Hematopoietic multipotent progenitor cell treated with erythropoietin and hydrocortisone succinate and interleukin-3 and kit ligand, for 8 days (in vitro differentiated cells): ENCODE measurements around the gene SRPK1.
"Not testable (repeated sequence)": the region's sequence is repeated elsewhere in the genome, so short reads cannot be mapped to it uniquely, and the experiment has no call there.

Experiments used
- DNase-seq: peaks from one replicate; pipeline ENCODE4 v3.0.0-alpha.2; 2015

SRPK1 gene

GRCh38 chr6:35920793-35921732 is at the start of gene SRPK1:
TSS of gene SRPK1 (minus strand) at chr6:35921098. CDS start at chr6:35921056, 42 bp downstream.
- peak; percentile 87 for DNase-seq

GRCh38 chr6:35970181-35970580 is 49.3 kb upstream of the SRPK1 start:
- DNase-seq = no peak

- DNase-seq = no peak
Observed at GRCh38 chr6:35969646-35970045, 48.7 kb upstream of the SRPK1 start.

GRCh38 chr6:35968821-35969220 is 47.9 kb upstream of the SRPK1 start:
- DNase-seq = no peak

GRCh38 chr6:35967076-35967774 is 46.3 kb upstream of the SRPK1 start:
- no peak for DNase-seq

DNA sequence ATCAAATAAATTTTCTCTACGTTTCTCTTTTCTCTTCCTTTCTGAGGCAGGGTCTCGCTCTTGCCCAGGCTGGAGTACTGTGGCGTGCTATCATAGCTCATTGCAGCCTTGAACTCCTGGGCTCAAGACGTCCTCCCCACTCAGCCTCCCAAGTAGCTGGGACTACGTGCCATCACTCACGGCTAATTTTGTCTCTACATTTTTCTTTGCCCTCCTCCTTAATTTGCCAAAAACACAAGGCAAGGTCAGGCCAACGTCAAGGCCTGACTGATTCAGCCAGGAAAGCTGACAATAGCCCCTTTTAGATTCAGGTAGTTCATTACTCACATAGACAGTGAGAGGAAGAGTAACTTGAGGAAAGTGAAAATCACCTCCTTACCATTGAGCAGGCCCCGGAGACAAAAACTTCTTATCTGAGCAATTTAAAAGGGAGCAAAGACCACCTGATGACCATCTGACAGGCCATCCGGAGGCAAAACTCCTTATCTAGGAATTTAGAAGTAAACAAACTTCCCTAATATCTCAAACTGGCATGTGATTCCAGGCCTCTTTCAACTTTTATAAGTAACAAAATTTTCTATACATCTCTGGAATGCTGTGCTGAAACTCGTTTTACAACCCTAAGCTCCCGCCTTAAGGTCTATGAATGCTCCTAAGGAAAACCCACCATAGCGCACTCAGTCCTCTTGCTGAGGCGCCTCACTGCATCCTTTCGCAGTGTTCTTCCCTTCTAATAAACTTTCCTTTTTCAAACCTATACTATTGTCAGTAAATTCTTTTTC is 42.1 kb upstream of the SRPK1 start:
- no peak for DNase-seq

GRCh38 chr6:35960187-35960586 is 39.3 kb upstream of the SRPK1 start:
- DNase-seq = no peak

- peak; percentile 19 for DNase-seq
Observed at GRCh38 chr6:35955970-35956369, 35.1 kb upstream of the SRPK1 start.

- no peak for DNase-seq
Observed at GRCh38 chr6:35955521-35955920, 34.6 kb upstream of the SRPK1 start.

GRCh38 chr6:35955071-35955470 is 34.2 kb upstream of the SRPK1 start:
- no peak for DNase-seq

DNA sequence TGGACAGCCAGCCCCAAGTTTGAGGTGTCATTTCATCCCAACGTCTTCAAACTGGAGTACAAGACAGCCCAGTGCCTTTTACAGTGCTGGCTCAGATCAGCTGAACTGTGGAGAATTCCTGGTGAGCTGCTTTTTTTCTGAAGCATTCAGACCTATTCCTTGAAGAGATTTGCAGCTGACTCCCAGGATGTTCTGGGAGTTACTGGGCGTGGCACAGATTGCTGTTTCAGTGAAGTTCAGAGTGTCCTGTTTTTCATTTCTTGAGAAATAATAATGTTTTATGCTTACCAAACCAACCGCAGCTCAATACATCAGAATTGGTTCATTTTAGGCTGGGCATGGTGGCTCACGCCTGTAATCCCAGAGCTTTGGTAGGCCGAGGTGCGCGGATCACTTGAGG is 33.4 kb upstream of the SRPK1 start:
- no peak for DNase-seq

DNA sequence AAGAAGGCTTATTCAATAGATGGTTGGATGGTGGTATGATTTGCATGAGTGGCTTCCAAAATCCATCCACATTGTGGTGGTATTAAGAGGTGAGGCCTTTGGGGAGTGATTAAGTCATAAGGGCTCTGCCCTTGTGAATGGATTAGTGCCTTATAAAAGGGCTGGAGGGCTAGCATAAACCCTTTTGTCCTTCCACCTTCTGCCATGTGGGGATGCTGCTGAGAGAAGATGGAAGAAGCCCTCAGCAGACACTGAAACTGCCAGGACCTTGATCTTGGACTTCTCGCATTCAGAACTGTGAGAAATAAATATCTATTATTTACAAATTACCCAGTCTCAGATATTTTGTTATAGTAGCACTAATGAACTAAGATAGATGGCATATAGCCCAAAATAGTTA is 27.8 kb upstream of the SRPK1 start:
- peak; percentile 43 for DNase-seq

- no peak for DNase-seq
Observed at GRCh38 chr6:35945650-35946025, 24.7 kb upstream of the SRPK1 start.

GRCh38 chr6:35943390-35943789 is 22.5 kb upstream of the SRPK1 start:
- no peak for DNase-seq

GRCh38 chr6:35942355-35942754 is 21.5 kb upstream of the SRPK1 start:
- DNase-seq = no peak

DNA sequence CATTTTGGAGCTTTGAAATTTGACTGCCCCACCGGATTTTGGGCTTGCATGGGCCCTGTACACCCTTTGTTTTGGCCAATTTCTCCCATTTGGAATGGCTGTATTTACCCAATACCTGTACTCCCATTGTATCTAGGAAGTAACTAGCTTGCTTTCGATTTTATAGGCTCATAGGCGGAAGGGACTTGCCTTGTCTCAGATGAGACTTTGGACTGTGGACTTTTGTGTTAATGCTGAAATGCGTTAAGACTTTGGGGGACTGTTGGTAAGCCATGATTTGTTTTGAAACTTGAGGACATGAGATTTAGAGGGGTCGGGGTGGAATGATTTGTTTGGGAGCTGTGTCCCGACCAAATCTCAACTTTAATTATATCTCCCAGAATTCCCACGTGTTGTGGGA is 20.3 kb upstream of the SRPK1 start:
- DNase-seq = not testable (repeated sequence)

- DNase-seq = not testable (repeated sequence)
Observed at GRCh38 chr6:35940014-35940413, 19.1 kb upstream of the SRPK1 start.

- not testable (repeated sequence) for DNase-seq
Observed at GRCh38 chr6:35939259-35939658, 18.4 kb upstream of the SRPK1 start.

DNA sequence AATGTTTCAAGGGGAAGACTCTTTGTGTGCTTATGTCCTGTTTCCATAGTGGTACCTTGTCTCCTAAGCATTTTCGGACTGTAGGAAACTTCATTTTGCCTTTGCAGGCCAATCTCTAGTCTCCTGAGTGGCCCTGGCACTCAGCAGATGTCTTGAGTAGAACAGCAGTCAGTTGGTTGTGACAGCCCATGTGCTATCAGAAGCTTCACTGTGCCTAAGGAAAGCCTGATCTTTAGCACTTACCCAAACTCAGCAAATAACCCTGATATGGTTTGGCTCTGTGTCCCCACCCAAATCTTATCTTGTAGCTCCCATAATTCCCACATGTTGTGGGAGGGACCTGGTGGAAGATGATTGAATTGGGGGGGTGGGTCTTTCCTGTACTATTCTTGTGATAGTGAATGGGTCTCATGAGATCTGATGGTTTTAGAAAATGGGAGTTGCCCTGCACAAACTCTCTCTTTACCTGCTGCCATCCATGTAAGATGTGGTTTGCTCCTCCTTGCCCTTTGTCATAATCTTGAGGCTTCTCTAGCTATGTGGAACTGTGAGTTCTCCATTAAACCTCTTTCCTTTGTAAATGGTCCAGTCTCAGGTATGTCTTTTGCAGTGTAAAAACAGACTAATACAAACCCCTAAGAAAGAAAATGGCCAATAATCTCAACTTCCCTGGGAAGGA is 15.9 kb upstream of the SRPK1 start:
- DNase-seq = peak; percentile 53

DNA sequence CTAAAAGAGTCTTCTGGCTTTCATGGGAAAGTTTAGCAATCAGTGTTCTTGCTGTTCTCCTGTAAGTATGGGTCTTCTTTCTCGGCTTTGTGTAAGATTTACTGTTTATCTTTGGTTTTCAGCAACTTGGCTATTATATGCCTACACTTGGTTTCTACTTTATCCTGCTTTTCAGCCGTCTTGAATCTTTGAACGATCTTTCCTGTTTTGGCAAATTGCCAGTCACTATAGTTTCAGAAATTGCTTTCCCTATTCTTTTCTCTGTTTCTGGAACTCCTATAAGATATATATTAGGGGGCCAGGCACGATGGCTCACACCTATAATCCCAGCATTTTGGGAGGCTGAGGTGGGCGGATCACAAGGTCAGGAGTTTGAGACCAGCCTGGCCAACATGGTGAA is 14.6 kb upstream of the SRPK1 start:
- no peak for DNase-seq

GRCh38 chr6:35933844-35934243 is 12.9 kb upstream of the SRPK1 start:
- no peak for DNase-seq

- not testable (repeated sequence) for DNase-seq
Observed at GRCh38 chr6:35931873-35932272, 11.0 kb upstream of the SRPK1 start.

DNA sequence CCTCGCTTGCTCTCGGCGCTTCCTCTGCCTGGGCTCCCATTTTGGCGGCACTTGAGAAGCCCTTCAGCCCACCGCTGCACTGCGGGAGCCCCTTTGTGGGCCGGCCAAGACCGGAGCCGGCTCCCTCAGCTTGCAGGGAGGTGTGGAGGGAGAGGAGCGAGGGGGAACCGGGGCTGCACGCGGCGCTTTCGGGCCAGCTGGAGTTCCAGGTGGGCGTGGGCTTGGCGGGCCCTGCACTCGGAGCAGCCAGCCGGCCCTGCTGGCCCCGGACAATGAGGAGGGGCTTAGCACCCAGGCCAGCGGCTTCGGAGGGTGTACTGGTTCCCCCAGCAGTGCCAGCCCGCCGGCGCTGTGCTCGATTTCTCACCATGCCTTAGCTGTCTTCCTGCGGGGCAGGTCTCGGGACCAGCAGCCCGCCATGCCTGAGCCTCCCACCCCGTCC is 10.2 kb upstream of the SRPK1 start:
- DNase-seq = no peak
